Calu3 (cell line): ENCODE results near the gene RAP1GAP. TPM values are rescaled to one million over a fixed set of nuclear protein-coding genes. Genes with fewer than 3 reads are reported as not detected.
A peak's percentile ranks its signal among the peaks of the same experiment; 100 is the strongest.

ENCODE experiments used
- BruUV-seq: library from RNA; stranded (reverse); fragments of 400-500 nt; replicated peaks from 2 replicates; lab custom pipeline; 2021; lab: Mats Ljungman, UMichigan
- CTCF ChIA-PET: fragments of 300-600 bp; sonication (Branson Sonifier 250); formaldehyde crosslinking; loops from one replicate; lab custom pipeline; 2022; ENCODE audit warnings: antibody characterized with exemption; lab: Charles Lee
- DNase-seq: peaks from one replicate; pipeline ENCODE4 v3.0.0; 2022
- H3K27ac Mint-ChIP-seq: one replicate; pipeline ENCODE4 v1.8.0; 2022; ENCODE audit warnings: mixed read lengths; ENCODE audit not compliant: unreplicated experiment
- H3K27me3 Mint-ChIP-seq: one replicate; pipeline ENCODE4 v1.8.0; 2022; ENCODE audit warnings: mixed read lengths; ENCODE audit not compliant: unreplicated experiment
- H3K36me3 Mint-ChIP-seq: one replicate; pipeline ENCODE4 v1.8.0; 2022; ENCODE audit warnings: mild to moderate bottlenecking, moderate library complexity, mixed read lengths; ENCODE audit not compliant: insufficient read depth, unreplicated experiment
- H3K4me1 Mint-ChIP-seq: one replicate; pipeline ENCODE4 v1.8.0; 2022; ENCODE audit warnings: mild to moderate bottlenecking, low read depth, mixed read lengths; ENCODE audit not compliant: unreplicated experiment
- H3K4me3 Mint-ChIP-seq: one replicate; pipeline ENCODE4 v1.8.0; 2022; ENCODE audit warnings: mild to moderate bottlenecking, low read depth, moderate library complexity, mixed read lengths; ENCODE audit not compliant: unreplicated experiment
- H3K9me3 Mint-ChIP-seq: one replicate; pipeline ENCODE4 v1.8.0; 2022; ENCODE audit warnings: low read depth, mixed read lengths; ENCODE audit not compliant: unreplicated experiment
- intact Hi-C: fragments of 100-400 bp; cut with micrococcal nuclease; formaldehyde crosslinking; loops from one replicate; pipeline ENCODE4 v1.10.0; 2022; ENCODE audit not compliant: unreplicated experiment
- total RNA-seq: library from RNA; stranded (reverse); gene quantifications from 2 replicates; pipeline ENCODE4 v1.2.3, GENCODE V29; 2022
- TF ChIP-seq, protein P1 (sequence below): fragments of 200-600 bp; IDR thresholded peaks from one replicate; pipeline ENCODE4 v1.8.0; 2022; ENCODE audit warnings: antibody characterized with exemption; ENCODE audit not compliant: unreplicated experiment

Gene RAP1GAP
- total RNA-seq, 1 experiment from 2014 or later: 23.8 TPM

DNA sequence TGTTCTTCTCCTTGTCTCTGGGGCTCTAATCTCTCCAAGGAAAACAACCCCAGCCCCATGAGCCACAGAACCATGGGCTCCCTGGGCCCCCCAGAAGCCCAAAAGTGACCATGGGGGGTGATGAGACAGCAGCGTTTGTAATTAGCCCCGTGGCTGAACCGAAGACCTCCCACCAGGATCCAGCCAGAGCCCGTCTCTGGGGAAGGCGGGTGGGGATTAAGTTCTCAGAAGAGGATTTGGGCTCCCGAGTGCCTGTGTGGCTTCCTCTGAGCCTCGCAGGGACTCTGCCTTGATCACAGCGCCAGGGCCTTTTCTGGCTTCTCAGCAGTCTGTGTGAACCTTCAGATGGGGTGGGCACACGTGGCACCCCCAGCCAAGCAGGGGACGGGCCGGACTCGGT lies 82.9 kb downstream of the RAP1GAP start:
- intact Hi-C loops: no loop called here
- Mint-ChIP-seq H3K27ac (no peak overlapping the region), H3K9me3 (no peaks in the 10 kb centered on the region), H3K36me3 (peaks cover 3% of the 10 kb centered on the region), H3K27me3 (no peaks in the 10 kb centered on the region), H3K4me1 (peaks cover 14% of the 10 kb centered on the region), H3K4me3 (peak overlapping the region; percentile 28)
- TF ChIP-seq, protein P1, sequence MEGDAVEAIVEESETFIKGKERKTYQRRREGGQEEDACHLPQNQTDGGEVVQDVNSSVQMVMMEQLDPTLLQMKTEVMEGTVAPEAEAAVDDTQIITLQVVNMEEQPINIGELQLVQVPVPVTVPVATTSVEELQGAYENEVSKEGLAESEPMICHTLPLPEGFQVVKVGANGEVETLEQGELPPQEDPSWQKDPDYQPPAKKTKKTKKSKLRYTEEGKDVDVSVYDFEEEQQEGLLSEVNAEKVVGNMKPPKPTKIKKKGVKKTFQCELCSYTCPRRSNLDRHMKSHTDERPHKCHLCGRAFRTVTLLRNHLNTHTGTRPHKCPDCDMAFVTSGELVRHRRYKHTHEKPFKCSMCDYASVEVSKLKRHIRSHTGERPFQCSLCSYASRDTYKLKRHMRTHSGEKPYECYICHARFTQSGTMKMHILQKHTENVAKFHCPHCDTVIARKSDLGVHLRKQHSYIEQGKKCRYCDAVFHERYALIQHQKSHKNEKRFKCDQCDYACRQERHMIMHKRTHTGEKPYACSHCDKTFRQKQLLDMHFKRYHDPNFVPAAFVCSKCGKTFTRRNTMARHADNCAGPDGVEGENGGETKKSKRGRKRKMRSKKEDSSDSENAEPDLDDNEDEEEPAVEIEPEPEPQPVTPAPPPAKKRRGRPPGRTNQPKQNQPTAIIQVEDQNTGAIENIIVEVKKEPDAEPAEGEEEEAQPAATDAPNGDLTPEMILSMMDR: no peak
- no peak for DNase-seq
- CTCF ChIA-PET: no interaction called here
- BruUV-seq: no TSS peak

DNA sequence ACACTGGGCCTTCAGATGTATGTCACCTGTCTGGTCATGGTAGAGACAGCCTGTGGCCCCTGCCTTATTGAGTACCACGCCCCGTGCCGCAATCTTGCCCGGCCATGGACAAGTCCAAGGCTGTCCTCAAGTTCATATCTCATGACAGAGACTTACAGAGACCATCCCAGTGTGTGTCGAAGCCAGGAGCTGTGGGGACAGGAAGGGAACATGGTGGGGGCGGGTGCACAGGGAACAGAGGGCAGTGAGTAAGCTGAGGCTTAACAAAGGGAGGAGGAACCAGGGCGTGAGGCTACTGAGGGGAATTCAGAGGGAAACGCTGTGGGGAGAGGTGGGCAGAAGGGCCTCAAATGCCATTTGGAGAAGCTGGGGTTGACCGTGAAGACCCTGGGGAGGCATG lies 84.1 kb downstream of the RAP1GAP start:
- no peak for DNase-seq
- no peaks in the 10 kb centered on the region for H3K9me3 Mint-ChIP-seq
- intact Hi-C loops: no loop called here
- H3K36me3 Mint-ChIP-seq: peaks cover 3% of the 10 kb centered on the region
- CTCF ChIA-PET: no interaction called here
- TF ChIP-seq, protein P1: no peak
- BruUV-seq: no TSS peak
- H3K27ac Mint-ChIP-seq: peak overlapping the region; percentile 27
- H3K4me1 Mint-ChIP-seq: peaks cover 14% of the 10 kb centered on the region
- H3K4me3 Mint-ChIP-seq: no peak overlapping the region
- no peaks in the 10 kb centered on the region for H3K27me3 Mint-ChIP-seq

DNA sequence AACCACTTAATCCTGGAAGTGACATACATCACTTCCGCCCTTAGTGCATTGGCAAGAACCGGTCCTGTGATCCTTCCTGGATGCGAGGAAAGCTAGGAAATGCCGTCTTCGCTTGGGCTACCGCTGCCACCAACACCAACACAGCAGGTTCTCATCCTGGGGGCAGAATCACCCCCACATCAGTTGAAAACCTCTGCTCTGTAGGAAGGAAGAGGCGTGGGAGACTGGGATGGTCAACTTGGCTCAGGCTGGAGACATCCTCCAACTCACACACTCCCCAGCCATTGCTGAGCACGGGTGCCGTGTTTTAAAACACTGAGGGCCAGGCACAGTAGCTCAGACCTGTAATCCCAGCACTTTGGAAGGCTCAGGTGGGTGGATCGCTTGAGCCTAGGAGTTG lies 85.1 kb downstream of the RAP1GAP start:
- no peaks in the 10 kb centered on the region for H3K9me3 Mint-ChIP-seq

DNA sequence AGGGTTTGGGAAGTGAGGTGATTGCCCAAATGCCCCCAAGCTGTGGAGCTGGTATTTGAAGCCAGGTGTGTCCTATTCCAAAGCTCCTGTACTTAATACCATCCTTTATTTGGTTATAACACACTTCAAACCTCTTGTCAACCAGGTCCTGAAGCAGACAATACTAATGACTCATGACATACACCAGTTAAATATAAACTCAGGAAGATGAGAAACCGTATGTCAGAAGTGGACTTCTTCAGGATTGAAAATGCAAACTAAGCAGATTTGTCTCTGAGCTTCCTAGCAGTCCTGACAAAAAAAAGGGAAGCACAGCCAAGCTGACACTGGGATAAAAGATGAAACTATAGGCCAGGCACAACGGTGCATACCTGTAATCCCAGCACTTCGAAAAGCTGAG lies 89.4 kb downstream of the RAP1GAP start:
- no peak overlapping the region for H3K27ac Mint-ChIP-seq
- H3K36me3 Mint-ChIP-seq: no peaks in the 10 kb centered on the region
- intact Hi-C loops: no loop called here
- BruUV-seq: no TSS peak
- DNase-seq: no peak
- TF ChIP-seq, protein P1: no peak
- H3K27me3 Mint-ChIP-seq: no peaks in the 10 kb centered on the region
- no peak overlapping the region for H3K4me3 Mint-ChIP-seq
- no peaks in the 10 kb centered on the region for H3K9me3 Mint-ChIP-seq
- no peaks in the 10 kb centered on the region for H3K4me1 Mint-ChIP-seq
- CTCF ChIA-PET: interaction anchor here (1.1 kb wide), 1 partner anchor 201 kb away, joined by 3 read pairs; no protein-coding TSS in a partner anchor

More for the DNA sequence above, 85.1 kb downstream of the RAP1GAP start:
- peaks cover 14% of the 10 kb centered on the region for H3K4me1 Mint-ChIP-seq
- no TSS peak for BruUV-seq
- CTCF ChIA-PET: no interaction called here
- no peaks in the 10 kb centered on the region for H3K27me3 Mint-ChIP-seq
- H3K4me3 Mint-ChIP-seq: no peak overlapping the region
- intact Hi-C loops: no loop called here
- H3K36me3 Mint-ChIP-seq: peaks cover under 1% of the 10 kb centered on the region
- DNase-seq: no peak
- H3K27ac Mint-ChIP-seq: no peak overlapping the region
- TF ChIP-seq, protein P1: no peak
